HUDEP-2 (cell line): ENCODE measurements around the gene GPR162.

ENCODE experiments used
- DNase-seq, 76 experiments: peaks; one replicate each; lab custom pipeline; 2025; ENCODE audit not compliant: unreplicated experiment in 76 of 76; lab: John Stamatoyannopoulos, UW

Gene GPR162

GRCh38 chr12:6786416-6787094 lies 35.1 kb upstream of the GPR162 start:
- DNase-seq: no peak

- no peak for DNase-seq
Measured at GRCh38 chr12:6787309-6787708, 34.3 kb upstream of the GPR162 start.

DNA sequence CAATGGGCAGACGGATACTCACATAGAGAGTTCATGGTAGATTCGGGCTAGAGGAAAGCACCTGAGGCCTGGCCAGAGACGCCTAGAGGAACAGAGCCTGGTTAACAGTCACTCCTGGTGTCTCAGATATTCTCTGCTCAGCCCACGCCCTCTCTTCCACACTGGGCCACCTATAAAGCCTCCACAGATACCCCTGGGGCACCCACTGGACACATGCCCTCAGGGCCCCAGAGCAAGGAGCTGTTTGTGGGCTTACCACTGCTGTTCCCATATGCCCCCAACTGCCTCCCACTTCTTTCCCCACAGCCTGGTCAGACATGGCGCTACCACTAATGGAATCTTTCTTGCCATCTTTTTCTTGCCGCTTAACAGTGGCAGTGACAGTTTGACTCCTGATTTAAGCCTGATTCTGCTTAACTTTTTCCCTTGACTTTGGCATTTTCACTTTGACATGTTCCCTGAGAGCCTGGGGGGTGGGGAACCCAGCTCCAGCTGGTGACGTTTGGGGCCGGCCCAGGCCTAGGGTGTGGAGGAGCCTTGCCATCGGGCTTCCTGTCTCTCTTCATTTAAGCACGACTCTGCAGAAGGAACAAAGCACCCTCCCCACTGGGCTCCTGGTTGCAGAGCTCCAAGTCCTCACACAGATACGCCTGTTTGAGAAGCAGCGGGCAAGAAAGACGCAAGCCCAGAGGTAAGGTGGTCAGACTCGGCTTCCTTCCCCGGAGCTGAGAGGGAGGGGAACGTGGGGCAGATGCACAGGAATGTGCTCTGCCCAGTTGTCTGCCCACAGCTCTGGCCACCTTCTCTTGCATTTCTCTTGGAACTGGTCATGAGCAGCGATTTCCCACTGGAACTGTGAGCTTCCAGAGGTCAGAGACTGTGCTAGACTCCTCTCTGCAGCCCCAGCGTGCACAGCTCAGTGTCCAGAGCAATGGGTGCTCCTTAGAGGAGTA lies 32.4 kb upstream of the GPR162 start, which contains the start of gene CD4:
TSS of gene CD4 (plus strand) at position 557 of the 953 bp plus-strand sequence. CDS start 10,611 bp downstream, outside the sequence.
- DNase-seq: no peak

DNA sequence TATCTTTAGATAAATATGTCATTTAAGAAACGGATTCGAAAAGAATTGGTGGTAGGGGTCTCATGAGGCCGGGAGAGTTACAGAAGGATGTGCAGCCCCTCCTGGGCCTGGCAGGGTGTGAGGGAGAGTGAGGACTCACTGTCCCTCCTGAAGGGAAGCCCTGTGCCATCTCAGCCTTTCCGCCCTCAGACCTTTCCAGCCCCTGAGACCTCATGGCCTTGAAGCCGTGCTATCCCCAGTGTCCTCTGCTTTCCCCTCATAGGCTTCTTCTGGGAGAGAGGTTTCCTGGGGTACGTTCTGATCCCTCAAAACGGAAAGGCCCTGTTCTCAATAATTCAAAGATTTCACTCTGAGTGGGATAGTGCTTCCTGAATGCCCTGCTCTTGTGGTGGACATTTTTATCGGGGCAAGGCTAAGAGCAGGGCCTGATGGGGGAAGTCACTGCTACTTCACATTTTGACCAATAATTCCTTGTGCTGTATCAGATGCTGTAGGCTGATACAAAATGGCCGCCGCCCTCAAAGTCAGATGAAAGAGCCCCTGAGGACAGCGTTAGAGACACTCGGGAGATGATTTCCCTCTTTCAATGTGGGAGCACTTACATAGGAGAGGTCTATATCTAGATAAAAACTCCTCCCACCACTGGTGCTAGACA lies 31.0 kb upstream of the GPR162 start:
- no peak for DNase-seq

GRCh38 chr12:6791931-6792520 lies 29.6 kb upstream of the GPR162 start:
- DNase-seq: no peak

- no peak for DNase-seq
Measured at GRCh38 chr12:6792522-6793201, 29.0 kb upstream of the GPR162 start.

- no peak for DNase-seq
Measured at GRCh38 chr12:6795088-6795487, 26.5 kb upstream of the GPR162 start.

GRCh38 chr12:6796576-6796975 lies 25.0 kb upstream of the GPR162 start:
- DNase-seq: no peak

DNA sequence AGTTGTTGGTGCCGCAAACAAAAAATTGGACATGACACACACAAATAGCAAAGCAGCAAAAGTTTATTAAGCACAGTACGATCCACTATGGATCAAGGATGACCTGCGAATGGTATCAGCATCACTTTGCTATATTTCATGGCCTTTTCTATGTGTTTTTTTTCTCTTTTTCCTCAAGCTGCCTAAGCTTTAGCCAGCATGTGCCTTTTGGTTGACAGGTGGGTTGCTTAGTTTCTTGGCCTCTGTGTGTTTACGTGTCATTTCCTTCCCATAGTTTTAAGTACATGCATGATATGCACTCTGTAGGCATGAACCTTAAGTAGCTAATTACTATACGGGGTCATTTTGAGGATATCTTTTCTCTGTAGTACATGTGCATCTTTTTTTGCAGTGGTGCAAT lies 22.5 kb upstream of the GPR162 start:
- DNase-seq: no peak

GRCh38 chr12:6807170-6807569 lies 14.5 kb upstream of the GPR162 start:
- no peak for DNase-seq

- DNase-seq: no peak
Measured at GRCh38 chr12:6809056-6809455, 12.6 kb upstream of the GPR162 start.

DNA sequence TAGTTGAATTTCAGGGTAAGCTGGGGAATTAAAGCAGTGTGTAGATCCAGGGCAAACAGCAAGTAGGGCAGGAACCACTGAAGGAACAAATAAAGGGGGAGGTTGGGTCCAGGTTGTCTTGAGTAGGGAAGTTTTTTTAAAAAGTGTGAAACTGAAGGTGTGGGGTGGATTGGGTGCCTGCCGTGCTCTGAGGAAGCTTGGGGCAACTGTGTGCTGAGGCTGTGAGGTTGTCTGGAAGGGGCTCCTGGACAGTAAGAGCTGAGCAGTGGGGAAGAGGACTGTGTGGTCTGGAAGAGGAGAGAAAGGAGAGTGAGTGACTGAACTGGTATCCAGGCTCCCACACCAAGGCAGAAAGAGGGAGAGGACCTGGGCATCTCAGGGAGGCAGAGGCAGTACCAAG lies 10.9 kb upstream of the GPR162 start:
- DNase-seq: no peak

GRCh38 chr12:6813363-6813762 lies 8.3 kb upstream of the GPR162 start:
- no peak for DNase-seq

GRCh38 chr12:6816598-6816997 lies 5.0 kb upstream of the GPR162 start:
- no peak for DNase-seq

GRCh38 chr12:6817098-6817497 lies 4.5 kb upstream of the GPR162 start:
- no peak for DNase-seq

- no peak for DNase-seq
Measured at GRCh38 chr12:6817662-6818157, 3.9 kb upstream of the GPR162 start.

DNA sequence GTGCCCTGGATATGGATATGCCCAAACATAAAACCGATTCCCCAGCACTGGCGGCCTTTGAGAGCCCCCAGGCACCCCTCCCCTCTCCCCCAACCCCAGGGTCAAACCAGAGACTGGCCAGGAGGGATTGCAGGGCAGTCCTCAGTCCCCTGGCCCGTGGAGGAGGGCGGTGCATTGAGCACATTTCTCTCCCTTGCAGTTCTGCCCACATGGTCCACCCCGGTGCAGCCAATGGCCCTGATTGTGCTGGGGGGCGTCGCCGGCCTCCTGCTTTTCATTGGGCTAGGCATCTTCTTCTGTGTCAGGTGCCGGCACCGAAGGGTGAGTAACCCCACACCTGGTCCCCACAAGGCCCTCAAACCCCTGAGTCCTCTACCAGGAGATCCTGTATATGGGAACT lies 3.4 kb upstream of the GPR162 start:
- no peak for DNase-seq

GRCh38 chr12:6818645-6819044 lies 3.0 kb upstream of the GPR162 start:
- DNase-seq: no peak

DNA sequence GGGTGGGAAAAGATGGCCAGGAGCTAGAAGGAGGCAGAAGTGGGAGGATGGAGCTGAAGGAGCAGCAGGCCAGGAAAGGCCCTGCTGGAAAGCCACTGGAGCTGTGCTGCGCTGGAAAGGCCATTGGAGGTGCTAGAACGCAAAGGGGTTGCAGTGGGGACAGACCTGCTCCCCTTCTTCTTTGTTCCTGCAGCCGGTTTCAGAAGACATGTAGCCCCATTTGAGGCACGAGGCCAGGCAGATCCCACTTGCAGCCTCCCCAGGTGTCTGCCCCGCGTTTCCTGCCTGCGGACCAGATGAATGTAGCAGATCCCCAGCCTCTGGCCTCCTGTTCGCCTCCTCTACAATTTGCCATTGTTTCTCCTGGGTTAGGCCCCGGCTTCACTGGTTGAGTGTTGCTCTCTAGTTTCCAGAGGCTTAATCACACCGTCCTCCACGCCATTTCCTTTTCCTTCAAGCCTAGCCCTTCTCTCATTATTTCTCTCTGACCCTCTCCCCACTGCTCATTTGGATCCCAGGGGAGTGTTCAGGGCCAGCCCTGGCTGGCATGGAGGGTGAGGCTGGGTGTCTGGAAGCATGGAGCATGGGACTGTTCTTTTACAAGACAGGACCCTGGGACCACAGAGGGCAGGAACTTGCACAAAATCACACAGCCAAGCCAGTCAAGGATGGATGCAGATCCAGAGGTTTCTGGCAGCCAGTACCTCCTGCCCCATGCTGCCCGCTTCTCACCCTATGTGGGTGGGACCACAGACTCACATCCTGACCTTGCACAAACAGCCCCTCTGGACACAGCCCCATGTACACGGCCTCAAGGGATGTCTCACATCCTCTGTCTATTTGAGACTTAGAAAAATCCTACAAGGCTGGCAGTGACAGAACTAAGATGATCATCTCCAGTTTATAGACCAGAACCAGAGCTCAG lies 2.3 kb upstream of the GPR162 start:
- no peak for DNase-seq
